Type B pancreatic cell (in vitro differentiated cells): ENCODE results near the gene OR8B2. TPM values are rescaled to one million over a fixed set of nuclear protein-coding genes. Genes with fewer than 3 reads are reported as not detected.

Source experiments
- DNase-seq: peaks from one replicate; pipeline ENCODE4 v3.0.0; 2021; ENCODE audit warnings: mixed read lengths; ENCODE audit not compliant: unreplicated experiment; ENCODE audit errors: extremely low spot score
- H3K27ac Mint-ChIP-seq: 2 replicates; pipeline ENCODE4 v1.8.0; 2021; ENCODE audit warnings: mild to moderate bottlenecking, mixed read lengths
- H3K27me3 Mint-ChIP-seq: 2 replicates; pipeline ENCODE4 v1.8.0; 2021; ENCODE audit warnings: mixed read lengths
- H3K36me3 Mint-ChIP-seq: 2 replicates; pipeline ENCODE4 v1.8.0; 2021; ENCODE audit warnings: mixed read lengths
- H3K4me1 Mint-ChIP-seq: one replicate; pipeline ENCODE4 v1.8.0; 2021; ENCODE audit warnings: mixed read lengths; ENCODE audit not compliant: unreplicated experiment
- H3K4me3 Mint-ChIP-seq: 2 replicates; pipeline ENCODE4 v1.8.0; 2021; ENCODE audit warnings: mild to moderate bottlenecking, mixed read lengths
- H3K9me3 Mint-ChIP-seq: 2 replicates; pipeline ENCODE4 v1.8.0; 2021; ENCODE audit warnings: mixed read lengths
- CTCF ChIP-seq: fragments of 200-600 bp; sonication (generic); conservative IDR thresholded peaks from 2 replicates; pipeline ENCODE4 v1.5.0; 2021; ENCODE audit warnings: antibody characterized with exemption, mild to moderate bottlenecking
- total RNA-seq: library from RNA; stranded (reverse); gene quantifications from 2 replicates; pipeline ENCODE4 v1.2.1, GENCODE V29; 2021; ENCODE audit warnings: low replicate concordance

The OR8B2 gene
- total RNA-seq, 1 donor from 2014 or later = not detected

GRCh38 chr11:124380585-124380984 lies 3.7 kb downstream of the OR8B2 start:
- Mint-ChIP-seq H3K27ac (no peak overlapping the region), H3K27me3 (peaks cover 2% of the 10 kb centered on the region), H3K4me3 (no peak overlapping the region), H3K4me1 (no peaks in the 10 kb centered on the region), H3K9me3 (no peaks in the 10 kb centered on the region), H3K36me3 (no peaks in the 10 kb centered on the region)
- no peak for DNase-seq
- no peak for TF ChIP-seq CTCF

- Mint-ChIP-seq H3K9me3 (no peaks in the 10 kb centered on the region), H3K4me3 (no peak overlapping the region), H3K4me1 (no peaks in the 10 kb centered on the region), H3K27ac (no peak overlapping the region), H3K36me3 (no peaks in the 10 kb centered on the region), H3K27me3 (no peaks in the 10 kb centered on the region)
- DNase-seq = no peak
- no peak for TF ChIP-seq CTCF
Observed at GRCh38 chr11:124376280-124376679, 8.0 kb downstream of the OR8B2 start.

DNA sequence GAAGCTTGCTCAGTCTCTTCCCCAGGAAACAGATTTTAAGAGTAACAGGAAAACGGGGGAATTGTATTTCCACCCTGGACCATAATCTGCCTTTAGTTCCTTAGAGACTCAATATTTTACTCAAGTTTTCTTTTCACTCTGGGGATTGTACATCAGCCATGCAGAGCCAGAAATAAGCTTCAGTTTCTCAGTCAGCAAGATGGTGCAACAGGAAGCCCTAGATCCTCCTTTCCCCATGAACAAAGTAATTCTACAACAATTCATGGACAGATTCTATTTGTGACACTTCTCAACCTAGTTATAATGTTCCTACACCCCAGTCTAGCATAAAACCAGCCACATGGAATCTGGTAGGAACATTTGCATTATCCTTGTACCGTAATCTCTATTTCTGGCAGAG lies 24.7 kb downstream of the OR8B2 start:
- Mint-ChIP-seq H3K27ac (no peak overlapping the region), H3K27me3 (peaks cover 26% of the 10 kb centered on the region), H3K4me1 (no peaks in the 10 kb centered on the region), H3K36me3 (no peaks in the 10 kb centered on the region), H3K4me3 (no peak overlapping the region), H3K9me3 (no peaks in the 10 kb centered on the region)
- TF ChIP-seq CTCF = no peak
- no peak for DNase-seq

DNA sequence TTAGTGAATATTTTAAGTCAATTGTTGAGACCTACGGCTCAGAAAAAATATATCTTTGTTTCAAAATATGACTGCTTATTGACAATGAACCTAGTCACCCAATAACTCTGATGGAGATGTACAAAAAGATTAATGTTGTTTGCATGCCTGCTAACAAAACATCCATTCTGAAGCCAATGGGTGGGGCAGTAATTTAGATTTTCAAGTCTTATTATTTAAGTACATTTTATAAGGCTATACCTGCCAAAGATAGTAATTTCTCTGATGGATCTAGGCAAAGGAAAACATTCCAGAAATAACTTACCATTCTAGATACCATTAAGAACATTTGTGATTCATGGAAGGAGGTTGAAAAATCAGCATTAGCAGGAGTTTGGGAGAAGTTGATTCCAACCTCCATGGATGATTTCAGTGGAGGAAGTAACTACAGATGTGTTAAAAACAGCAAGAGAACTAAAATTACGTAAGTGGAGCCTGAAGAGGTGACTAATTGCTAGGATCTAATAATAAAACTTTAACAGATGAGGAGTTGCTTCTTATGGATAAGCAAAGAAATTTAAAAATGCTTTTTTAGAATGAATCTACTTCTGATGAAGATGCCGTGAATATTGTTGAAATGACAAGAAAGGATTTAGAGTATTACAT lies 37.9 kb downstream of the OR8B2 start:
- Mint-ChIP-seq H3K9me3 (no peaks in the 10 kb centered on the region), H3K27ac (no peak overlapping the region), H3K4me3 (no peak overlapping the region), H3K36me3 (no peaks in the 10 kb centered on the region), H3K4me1 (no peaks in the 10 kb centered on the region), H3K27me3 (no peaks in the 10 kb centered on the region)
- no peak for TF ChIP-seq CTCF
- DNase-seq = no peak

GRCh38 chr11:124344346-124344745 lies 40.0 kb downstream of the OR8B2 start:
- no peak for DNase-seq
- TF ChIP-seq CTCF = no peak
- Mint-ChIP-seq H3K4me3 (no peak overlapping the region), H3K9me3 (no peaks in the 10 kb centered on the region), H3K36me3 (no peaks in the 10 kb centered on the region), H3K27ac (no peak overlapping the region), H3K4me1 (no peaks in the 10 kb centered on the region), H3K27me3 (no peaks in the 10 kb centered on the region)

GRCh38 chr11:124340142-124340447 lies 44.2 kb downstream of the OR8B2 start:
- H3K36me3 Mint-ChIP-seq = no peaks in the 10 kb centered on the region
- DNase-seq = no peak
- H3K27ac Mint-ChIP-seq = no peak overlapping the region
- H3K4me3 Mint-ChIP-seq = no peak overlapping the region
- H3K27me3 Mint-ChIP-seq = no peaks in the 10 kb centered on the region
- no peak for TF ChIP-seq CTCF
- no peaks in the 10 kb centered on the region for H3K4me1 Mint-ChIP-seq
- no peaks in the 10 kb centered on the region for H3K9me3 Mint-ChIP-seq
